NAMALWA (cell line): Measurements from ENCODE around the gene AFF3.
"Not testable (repeated sequence)": the region's sequence is repeated elsewhere in the genome, so short reads cannot be mapped to it uniquely, and the experiment has no call there.

Experiments
- DNase-seq: peaks from one replicate; pipeline ENCODE4 v3.0.0-alpha.2; 2015; ENCODE audit warnings: low spot score

The AFF3 gene

GRCh38 chr2:99784282-99784681 is 358.1 kb downstream of the AFF3 start:
- no peak for DNase-seq

DNA sequence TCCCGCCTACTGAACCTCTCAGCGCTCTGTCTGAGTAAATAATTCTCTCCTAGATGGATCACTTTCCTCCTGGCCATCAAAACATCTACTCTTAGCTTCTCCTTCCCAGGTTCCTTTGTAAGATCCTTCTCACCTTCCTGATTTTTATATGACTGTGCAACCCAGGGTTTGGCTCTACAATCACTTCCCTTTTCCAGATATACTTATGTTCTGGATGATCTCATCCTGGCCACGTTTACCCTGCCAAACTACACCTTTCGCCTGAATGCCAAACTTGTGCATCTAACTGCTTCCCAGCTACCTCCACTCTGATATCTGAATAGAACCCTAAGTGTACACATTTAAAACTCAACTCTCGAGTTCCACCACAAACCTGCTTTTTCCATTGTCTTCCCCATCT is 362.1 kb downstream of the AFF3 start:
- DNase-seq = no peak

GRCh38 chr2:99779276-99779675 is 363.1 kb downstream of the AFF3 start:
- no peak for DNase-seq

DNA sequence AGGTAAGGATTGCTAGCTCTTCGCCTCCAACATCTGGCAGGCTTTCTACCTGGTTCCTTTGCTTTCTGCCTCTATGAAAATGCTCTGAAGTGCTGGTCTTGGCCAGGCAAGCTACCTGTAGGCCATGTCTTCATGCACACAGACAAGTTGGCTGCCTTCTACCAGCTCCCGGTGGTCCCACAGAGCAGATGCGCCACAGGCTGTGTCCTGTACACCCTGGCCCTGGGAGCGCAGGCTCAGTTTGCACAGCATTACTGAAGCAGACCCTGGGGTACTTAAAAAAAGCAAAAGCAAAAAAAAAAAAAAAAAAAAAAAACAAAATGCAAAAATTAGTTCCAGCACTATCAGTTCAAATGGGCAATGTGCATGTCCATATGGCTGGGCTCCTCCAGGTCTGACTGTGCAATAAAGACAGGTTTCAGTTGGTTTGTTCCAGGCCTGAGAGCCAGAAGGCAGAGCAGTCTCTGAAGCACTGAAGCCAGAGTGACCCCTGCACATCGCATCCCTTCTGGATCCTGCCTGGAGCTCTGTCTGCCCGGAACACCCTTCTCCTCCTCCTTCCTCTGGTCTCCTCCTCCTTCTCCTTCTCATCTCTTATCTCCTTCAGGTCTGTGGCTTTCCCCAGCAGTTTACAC is 364.6 kb downstream of the AFF3 start:
- no peak for DNase-seq

DNA sequence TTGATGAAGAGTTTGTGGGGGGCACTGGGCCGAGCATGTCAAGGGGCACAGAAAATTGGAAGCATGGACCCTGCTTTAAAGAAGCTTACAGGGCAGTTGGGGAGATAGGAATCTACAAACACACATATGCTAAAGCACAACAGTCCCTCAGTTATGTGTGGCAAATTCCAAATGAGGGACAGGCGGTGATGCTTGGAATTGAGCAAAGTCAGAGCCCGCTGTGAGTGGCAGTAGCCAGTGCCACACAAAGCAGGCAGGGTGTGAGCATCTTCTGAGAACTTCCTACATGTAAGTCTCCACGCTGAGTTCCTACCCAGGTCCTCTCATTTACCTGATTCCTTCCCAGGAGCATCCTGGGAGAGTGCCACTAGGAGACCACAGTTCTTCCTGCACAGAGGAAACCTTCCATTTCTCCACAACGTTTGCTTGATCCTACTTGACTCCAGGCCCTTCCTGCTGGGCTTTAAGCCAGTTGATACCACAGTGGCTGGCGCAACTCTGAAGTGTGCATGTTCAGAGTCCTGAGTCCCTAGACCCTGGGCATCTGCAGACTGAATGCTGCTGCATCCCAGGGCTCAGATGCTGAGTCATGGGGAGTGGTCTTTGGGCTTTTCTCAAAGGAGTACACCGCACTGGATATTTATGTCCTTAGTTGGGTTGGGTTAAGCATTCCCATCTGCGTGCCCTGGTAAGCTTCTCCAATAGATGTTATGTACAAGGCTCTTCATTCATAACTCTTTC is 365.3 kb downstream of the AFF3 start:
- DNase-seq = no peak

- DNase-seq = no peak
These were observed 366.0 kb downstream of the AFF3 start for GRCh38 chr2:99776206-99776905.

- no peak for DNase-seq
These were observed 366.8 kb downstream of the AFF3 start for GRCh38 chr2:99775585-99775984.

DNA sequence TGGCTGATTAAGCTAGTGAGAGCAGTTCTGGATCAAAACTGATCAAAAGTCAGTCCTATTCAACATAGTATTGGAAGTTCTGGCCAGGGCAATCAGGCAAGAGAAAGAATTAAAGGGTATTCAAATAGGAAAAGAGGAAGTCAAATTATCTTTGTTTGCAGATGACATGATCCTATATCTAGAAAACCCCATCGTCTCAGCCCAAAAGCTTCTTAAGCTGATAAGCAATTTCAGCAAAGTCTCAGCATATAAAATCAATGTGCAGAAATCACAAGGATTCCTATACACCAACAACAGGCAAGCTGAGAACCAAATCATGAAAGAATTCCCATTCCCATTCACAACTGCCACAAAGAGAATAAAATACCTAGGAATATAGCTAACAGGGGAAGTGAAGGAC is 368.7 kb downstream of the AFF3 start:
- not testable (repeated sequence) for DNase-seq

DNA sequence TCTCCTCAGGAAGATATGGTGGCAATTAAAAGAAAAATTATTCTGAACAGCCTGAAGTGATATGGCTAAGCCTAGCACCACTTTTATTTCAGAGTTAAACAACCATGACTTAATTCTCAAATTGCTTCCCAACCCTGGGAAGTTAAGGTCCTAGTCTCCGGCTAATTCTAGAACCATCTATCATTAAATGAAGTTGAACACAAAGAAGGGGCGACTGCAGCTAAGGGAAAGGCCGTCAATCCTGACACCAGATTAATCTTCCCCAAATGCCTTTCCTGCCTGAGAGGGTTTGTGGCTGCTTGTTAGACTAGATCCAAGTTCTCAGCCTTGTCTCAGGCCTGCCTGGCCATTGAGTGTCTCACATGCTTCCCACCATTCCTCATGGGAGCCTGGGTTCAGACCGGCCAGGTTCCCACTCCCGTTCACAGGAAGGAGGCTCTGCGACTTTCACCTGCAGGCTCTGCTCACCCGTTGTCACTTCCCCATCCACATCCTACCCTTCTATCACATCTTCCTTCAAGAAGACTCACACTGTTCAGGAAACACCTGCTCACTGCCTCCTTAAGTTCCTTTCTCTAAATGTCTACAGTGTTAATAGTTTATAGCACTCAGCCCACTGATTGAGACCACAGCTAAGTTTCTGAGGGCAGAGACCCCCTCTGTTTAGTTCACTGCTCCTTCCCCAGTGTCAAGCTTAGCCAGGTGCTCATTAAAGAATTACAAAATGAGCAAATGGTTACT is 369.6 kb downstream of the AFF3 start:
- DNase-seq = peak; percentile 26

DNA sequence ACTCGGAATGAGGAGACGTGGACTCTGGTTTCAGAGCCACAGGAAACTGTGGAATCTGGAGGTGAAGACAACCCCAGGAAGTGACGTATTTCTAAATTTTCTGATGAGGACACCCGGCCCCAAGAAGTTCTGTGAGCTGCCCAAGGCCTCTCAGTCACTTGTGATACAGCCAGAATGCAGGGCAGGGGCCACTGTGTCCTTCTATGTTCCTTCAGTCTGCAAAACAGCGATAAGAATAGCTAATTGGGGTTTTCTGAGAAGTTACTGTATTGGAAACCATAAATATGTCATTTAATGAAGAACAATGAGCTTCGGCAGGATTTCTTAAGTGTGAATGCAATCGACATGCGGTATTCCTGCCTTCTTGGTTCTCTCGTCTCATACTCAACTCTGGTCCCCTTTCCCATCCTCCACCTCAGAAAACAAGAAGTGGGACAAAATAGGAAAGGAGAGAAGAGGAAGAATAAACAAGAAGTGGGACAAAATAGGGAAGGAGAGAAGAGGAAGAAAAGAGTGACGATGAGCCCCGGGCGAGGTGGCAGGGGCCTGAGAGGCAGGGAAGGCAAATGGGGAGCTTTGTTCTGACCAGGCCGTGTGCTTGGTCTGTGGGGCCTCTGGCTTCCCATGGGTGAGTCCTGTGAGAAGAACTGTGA is 370.6 kb downstream of the AFF3 start:
- no peak for DNase-seq

DNA sequence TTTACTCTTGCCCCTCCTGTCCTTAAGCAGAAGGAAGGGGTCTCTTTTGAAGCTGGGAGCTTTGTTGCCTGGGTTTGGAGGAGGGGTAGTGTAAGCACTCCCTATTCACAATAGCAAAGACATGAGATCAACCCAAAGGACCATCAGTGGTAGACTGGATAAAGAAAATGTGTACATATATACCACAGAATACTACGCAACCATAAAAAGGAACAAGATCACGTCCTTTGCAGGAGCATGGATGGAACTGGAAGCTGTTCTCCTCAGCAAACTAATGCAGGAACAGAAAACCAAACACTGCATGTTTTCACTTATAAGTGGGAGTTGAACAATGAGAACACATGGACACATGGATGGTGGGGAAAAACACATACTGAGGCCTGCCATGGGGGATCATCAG is 371.5 kb downstream of the AFF3 start:
- no peak for DNase-seq

GRCh38 chr2:99765731-99766318 is 376.6 kb downstream of the AFF3 start:
- DNase-seq = no peak

DNA sequence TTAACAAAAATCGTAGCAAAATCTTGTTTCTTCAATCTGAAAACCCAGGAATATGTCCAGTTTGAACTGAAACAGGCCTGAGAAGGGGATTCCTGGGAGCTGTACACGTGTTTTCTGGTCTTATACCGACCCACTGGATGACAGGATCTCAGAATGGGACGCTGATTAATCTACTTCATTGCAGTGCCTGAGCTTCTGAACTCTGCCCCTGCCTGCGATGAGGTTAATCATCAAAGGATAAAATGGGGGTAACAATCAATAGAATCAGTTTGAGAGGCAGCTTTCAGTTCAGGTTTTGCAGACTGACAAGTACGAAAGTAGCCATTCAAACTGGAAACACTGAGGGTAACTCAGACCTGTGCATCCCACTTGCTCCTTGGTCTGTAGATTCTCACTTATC is 378.6 kb downstream of the AFF3 start:
- no peak for DNase-seq

GRCh38 chr2:99762714-99763113 is 379.7 kb downstream of the AFF3 start:
- no peak for DNase-seq

GRCh38 chr2:99757611-99758114 is 384.7 kb downstream of the AFF3 start:
- DNase-seq = no peak

DNA sequence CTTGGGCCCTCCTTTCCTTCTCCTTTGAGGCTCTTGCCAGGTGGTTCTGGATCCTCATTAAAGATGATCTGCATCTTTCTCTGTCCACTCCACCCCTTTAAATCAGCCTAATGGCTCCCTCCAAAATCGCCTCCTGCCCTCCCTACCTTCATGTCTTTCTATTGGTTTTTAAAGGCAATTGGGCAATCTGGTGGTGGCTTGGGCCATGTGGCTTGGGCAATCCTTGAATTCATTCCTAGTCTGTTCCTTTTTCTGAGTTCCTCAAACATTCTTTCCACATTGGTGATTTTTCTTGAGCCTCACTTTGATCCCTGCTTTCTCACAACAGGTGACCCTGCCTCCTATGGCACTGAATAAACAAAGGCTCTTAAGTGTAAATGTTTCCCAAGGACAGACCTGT is 386.3 kb downstream of the AFF3 start:
- DNase-seq = no peak

DNA sequence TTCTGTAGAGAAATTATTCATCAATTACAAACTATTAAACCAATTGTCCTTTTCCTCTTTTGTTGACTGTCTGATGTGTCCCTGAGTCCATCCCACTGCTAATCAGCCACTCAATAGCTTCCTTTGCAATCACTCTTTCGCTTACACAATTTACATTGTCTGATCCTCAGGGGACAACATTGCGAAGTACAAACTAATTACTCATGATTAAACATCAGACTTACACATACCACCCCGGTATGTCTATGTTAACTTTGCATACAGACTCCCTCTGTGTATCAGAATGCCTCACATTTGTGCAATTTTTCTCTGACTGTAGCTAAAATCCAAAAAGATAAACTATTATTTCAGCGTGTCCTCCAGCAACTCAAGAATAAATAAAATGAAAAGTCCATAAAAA is 388.2 kb downstream of the AFF3 start:
- DNase-seq = no peak

DNA sequence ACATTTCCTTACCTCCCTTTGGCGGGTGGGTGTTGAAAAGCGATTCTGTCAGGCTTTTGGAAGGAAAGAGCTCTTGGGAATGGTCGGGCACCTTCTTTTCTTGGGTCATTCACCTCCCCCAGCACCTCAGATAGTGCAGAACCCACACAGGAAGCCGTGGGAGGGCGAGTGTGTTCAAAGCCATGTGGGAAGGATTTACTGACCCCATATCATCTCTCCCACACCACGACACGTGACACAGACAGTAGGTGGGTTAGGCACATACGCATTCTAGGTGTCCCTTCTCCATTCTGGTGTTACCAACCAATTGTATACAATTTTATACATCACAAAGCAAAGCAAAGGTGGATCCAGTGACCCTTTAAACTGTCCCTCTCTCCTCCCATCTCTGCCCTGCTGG is 388.9 kb downstream of the AFF3 start:
- DNase-seq = no peak

DNA sequence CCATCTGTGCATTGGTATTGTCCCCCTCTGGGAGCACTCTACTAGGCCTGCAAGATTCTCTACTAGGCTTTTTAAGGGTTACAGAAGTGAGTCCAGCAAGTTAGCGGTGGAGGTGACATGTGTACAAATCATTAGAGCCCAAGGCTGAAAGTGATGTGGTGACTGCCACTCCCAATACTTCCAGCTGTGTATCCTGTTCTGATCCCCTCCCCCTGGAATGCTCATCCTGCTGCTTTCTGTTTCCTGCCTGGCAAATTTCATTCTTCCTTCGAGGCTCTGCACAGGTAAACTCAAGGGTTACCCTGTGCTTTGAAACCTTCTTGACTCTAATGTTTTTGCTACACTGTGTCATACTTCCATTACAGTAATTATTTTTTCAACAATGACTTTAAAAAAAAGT is 394.0 kb downstream of the AFF3 start:
- no peak for DNase-seq

DNA sequence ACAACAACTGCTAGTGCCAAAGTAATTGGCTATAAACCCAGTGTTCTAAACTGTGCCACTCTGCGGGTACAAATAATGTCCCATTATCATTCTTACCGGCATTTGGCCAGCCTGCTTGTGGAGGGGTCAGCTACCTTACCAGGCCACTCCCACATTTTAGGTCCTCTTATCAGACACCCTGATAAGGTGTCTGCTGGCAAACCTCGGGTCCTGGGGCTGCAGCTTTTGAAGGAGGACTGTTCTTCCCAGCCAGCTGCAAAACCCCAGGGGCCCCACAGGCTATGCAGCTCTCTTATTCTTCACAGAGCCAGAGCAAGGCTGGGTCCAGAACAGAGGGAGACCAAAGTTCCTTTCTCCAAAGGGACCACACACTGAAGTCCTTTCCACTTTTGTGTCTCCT is 394.5 kb downstream of the AFF3 start:
- DNase-seq = no peak

DNA sequence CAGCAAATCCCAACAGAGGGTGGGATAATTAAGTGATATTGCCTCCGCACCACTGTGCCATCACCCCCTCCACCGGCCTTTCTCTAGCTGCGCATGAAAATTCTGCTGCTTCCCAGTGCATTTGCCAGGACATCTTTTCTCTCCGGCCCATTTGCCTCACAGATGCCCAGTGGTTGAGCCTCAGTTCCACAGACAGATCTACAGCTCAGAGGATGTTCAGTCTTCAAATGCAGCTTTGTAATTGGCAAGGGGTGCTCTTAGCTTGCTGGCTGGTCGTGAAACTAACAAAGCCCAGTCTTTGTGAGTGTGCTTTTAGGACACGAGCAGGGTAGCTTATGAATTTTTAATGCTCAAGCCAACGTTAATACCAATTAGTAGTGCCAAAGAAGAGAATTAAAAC is 399.2 kb downstream of the AFF3 start:
- no peak for DNase-seq

DNA sequence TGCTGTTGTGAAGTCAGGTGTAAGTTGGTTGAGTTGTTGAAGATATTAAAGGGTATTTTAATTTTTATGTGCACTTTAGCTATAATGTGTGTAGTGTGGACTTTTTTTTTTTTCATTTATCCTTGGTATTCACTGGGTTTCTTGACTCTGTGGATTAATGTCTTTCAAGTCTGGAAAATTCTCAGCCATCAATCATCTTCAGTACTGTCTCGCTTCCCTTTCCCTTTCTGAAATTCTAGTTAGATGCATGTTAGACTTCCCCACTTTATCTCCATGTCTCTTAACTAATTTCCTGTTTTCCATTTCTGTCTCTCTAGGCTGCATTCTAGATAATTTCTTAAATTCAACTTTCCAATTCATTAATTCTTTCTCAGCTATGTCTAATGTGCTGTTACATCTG is 404.9 kb downstream of the AFF3 start:
- no peak for DNase-seq
